ENCODE results near the gene SPATA20. TPM values are rescaled to one million over a fixed set of nuclear protein-coding genes. Genes with fewer than 3 reads are reported as not detected.

The SPATA20 gene
- total RNA-seq, 4 donors from 2014 or later, result 42.8 to 65.1 (median 49.4) TPM

DNA sequence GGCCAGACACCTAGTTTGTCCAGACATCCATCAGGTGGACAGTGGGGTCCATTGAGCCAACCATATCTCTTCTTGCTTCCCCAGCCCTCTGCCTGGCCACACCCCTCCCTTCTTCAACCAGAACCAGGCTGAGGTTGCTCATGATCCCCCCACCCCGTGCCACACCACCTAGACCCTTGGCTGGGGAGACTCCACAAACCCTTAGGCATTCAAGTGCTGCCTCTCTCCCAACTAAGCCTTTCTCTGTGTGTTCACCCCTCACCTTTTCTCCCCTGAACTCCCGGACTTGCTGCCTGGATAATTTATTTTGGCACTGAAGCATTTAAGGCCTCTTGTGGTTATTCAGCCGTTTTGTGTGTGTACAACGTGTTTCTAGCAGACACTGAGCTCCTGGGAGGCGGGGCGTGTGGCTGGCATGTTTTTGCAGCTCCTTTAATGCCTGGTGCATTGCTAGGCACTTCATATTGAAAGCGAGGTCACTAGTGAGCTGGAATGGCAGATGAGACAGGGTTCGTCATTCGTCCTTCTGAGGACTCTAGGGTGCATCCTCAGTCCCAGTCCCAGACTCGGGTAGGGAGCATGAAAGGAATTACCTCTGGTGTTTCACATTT lies 42.2 kb downstream of the SPATA20 start:
- no peak for DNase-seq (ENCODE audit: low spot score)
- TF ChIP-seq, protein P1, sequence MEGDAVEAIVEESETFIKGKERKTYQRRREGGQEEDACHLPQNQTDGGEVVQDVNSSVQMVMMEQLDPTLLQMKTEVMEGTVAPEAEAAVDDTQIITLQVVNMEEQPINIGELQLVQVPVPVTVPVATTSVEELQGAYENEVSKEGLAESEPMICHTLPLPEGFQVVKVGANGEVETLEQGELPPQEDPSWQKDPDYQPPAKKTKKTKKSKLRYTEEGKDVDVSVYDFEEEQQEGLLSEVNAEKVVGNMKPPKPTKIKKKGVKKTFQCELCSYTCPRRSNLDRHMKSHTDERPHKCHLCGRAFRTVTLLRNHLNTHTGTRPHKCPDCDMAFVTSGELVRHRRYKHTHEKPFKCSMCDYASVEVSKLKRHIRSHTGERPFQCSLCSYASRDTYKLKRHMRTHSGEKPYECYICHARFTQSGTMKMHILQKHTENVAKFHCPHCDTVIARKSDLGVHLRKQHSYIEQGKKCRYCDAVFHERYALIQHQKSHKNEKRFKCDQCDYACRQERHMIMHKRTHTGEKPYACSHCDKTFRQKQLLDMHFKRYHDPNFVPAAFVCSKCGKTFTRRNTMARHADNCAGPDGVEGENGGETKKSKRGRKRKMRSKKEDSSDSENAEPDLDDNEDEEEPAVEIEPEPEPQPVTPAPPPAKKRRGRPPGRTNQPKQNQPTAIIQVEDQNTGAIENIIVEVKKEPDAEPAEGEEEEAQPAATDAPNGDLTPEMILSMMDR (IDR thresholded peaks at IDR 0.05), result no peak
- no peak for ATAC-seq (ENCODE audit: low FRiP score)

GRCh38 chr17:50590946-50591737 lies 44.2 kb downstream of the SPATA20 start:
- no peak for ATAC-seq (ENCODE audit: low FRiP score)

GRCh38 chr17:50593321-50593720 lies 46.3 kb downstream of the SPATA20 start:
- DNase-seq (ENCODE audit: low spot score) (no peak), ATAC-seq (ENCODE audit: low FRiP score) (no peak)
- TF ChIP-seq, protein P1 (IDR thresholded peaks at IDR 0.05), result no peak

More at GRCh38 chr17:50590946-50591737, 44.2 kb downstream of the SPATA20 start:
- DNase-seq (ENCODE audit: low spot score), result no peak
- TF ChIP-seq, protein P1 (IDR thresholded peaks at IDR 0.05), result no peak

DNA sequence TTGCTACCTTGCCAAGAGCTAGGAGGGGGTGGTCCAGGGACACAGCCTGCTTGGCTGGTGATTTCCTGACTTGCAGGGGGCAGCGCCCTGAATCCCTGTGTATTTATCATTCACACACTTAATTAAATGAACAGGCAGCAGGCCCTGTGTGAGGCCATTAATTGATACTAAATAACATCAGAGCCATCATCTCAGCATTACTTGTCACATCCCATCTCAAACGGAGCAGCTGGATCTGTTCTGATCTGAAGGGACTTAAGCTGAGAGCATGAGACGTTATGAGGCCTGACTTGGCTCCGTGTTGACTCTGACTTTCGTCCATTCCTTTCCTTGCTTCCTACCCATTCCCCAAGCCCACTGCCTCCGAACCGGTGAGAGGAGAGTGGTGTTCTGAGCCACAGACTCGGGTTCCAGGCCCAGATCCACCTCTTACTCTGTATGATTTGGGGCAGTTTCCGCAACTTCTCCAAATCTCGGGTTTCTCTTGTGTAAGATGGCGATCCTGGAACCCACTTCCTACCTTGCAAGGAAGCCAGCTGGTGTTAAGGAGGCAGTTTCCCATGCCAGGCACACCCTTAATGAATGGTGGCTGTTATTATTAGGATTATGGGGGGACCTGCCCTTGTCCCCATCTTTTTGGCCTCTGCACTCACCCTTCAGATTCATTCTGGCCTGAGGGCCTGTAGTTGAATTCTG lies 47.3 kb downstream of the SPATA20 start:
- no peak for DNase-seq (ENCODE audit: low spot score)
- no peak for ATAC-seq (ENCODE audit: low FRiP score)
- TF ChIP-seq, protein P1 (IDR thresholded peaks at IDR 0.05), result no peak

DNA sequence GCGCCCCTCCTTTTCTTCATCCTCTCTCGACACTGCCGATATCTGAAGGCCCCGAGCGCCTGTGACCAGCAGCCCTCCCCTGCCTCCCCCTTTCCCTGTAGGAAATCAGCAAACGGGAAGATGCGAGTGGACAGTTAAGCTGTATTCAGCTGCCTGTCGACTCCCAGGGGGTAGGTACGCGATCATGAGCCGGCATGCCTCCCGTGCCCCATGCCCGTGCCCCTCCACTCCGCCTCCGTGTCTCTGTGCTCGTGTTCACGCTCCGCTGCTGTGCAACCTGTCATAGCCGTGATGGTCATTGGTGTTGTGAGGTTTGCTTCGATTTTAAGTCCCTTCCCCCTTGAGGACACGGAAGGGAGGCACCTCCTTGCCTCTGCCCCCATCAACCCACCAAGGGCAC lies 47.9 kb downstream of the SPATA20 start:
- TF ChIP-seq, protein P1 (IDR thresholded peaks at IDR 0.05), result no peak
- DNase-seq (ENCODE audit: low spot score) (no peak), ATAC-seq (ENCODE audit: low FRiP score) (no peak)

GRCh38 chr17:50596191-50597037 lies 49.4 kb downstream of the SPATA20 start:
- DNase-seq (ENCODE audit: low spot score) (no peak), ATAC-seq (ENCODE audit: low FRiP score) (no peak)
- TF ChIP-seq, protein P1 (IDR thresholded peaks at IDR 0.05), result no peak
